ENCODE measurements around the gene FAS.

FAS gene

DNA sequence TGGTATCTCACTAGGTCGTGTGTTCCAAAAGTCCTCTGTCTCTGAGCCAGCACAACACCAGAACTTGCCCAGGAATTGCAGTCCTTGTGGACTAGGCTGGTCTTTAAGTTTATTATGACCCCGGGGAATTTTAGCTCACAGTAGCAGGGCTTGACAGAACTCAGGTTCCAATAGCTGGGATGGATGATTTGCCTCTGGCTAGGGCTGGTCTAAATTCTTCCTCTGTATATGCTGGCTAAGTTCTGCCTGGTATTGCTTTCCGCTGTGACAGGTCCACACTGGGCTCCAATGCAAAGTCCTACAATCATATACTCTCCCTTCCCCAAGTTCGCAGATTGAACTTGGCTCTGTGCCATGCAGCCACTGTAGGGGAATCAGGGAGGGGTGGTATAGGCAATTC, 52.5 kb downstream of the FAS start:
- DNase-seq: no peak

DNA sequence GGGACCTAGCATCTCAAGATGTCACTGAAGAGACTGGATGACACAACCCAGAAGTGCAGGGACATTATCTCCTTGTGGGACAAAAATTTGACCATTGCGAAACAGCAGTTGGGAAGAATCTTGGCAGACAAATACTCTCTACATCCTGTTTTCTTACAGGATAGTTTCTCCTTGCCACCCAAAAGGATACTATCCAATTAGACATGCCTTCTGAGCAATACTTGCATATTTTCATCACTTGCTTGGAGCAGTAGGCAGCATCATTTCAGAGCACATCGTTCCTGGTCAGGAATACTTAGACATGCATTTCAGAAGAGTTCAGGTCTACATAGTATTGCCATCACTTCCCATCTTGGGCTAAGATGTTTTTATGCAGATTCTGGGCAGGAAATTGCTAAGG, 56.8 kb downstream of the FAS start:
- DNase-seq: no peak

DNA sequence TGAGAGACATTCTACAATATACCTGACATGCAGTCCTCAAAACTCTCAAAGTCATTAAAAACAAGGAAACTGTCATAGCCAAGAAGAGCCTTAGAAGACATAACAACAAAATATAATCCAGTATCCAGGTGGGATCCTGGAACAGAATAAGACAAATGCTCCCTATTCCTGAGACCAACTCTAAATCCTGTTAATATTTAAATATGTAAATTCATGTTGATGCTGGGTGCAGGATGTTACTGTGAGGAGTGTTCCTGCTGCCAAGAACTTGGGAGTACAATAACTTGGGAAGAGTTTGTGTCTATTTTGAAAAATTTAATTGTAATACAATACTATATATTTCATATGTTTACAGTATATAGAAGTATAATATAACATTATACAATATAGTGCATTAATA, 61.0 kb downstream of the FAS start:
- DNase-seq: no peak

DNA sequence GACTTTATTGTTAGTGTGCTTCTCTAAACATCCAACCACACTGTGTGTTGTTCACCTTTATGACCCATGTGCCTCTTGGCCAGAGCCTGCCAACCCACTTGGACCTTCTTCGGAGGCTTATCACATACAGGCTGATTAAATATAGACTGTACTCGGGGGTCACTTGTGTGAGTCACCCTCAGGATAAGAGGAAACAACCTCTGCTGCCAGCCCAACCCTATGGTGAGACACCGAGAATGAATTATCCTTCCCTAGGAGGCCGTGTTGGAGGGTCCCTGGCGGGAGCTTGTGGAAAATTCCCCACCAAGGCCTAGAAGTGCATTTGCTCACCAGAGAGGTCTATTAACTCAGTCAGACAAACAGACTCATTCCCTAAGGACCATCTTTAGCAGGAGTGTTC, 63.0 kb downstream of the FAS start:
- DNase-seq: no peak

DNA sequence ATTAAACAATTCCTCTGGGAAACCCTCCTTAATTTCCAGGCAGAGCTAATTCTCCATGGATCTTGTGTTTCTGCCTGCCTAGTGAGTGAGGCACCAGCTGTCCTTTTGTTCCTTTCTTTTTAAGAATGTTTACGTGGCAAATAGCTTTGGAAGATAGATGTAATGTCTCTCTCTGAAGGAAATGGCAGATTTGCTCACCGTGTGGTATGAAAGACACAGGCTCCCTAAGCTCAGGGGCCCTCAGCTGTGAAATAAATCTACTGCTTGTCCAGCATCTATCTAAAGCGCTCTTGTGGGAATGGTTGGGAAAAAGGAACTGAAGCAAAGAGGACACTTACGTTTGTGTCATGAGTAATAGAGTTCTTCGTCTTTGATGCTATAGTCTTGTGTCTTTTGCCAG, 64.6 kb downstream of the FAS start:
- DNase-seq: no peak

DNA sequence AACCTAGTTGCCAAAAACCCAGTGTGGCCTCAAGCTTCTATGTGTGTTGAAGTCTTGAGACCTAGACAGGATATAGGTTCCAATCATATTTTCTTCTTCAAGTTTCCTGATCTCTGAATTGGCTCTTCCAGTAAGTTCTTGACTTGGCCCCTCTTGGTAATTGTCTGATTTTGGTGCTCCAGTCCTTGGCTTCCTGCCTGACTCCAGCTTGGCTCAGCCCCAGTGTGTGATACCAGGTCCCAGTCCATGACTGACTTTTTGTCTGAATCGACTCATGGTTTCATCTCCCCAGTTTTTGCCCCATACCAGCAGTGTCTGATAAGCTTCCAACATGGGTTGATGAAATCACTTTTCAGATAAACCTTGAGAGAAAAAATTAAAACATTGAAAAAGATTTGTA, 72.3 kb downstream of the FAS start:
- no peak for DNase-seq

DNA sequence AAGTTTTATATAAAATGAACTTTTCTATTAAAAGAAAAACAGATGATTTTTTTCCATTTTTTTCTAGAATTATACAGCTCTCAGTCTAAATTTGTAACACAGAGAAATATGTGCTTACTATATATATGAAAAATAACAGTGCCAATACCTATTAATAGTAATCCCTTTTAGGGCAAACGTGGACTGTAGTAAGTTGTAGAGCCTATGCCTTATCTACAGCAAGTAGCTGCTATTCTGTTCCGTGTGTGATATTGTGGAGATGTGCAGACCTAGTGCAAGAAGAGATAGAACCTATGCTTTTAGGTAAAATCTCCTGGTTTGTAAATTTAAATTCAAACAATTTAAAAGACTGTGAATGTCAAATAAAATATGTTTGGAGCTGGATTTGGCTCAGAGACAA, 72.9 kb downstream of the FAS start:
- no peak for DNase-seq

DNA sequence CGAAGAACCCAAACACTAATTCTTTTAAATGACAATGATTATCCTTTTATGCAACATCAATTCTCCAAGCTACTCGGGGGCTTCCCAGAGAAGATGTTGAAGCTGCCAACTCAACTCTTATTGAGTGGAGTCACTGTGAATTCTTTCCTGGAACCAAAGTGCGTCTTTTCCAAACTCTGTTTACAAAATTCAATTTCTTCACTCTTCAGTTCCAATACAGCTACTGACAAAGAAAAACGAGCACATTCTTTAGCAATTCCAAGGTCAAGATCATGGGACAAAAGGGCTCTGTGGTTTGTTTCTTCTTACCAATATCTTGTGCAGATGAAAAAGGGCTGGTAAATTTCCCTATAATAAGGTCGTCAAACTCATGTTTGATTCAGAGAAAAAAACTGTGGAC, 74.2 kb downstream of the FAS start:
- DNase-seq: no peak

All from bone marrow (tissue), 2 donors.